SU-DHL-6 (cell line): ENCODE results near the gene RAPGEF3.

Experiments used
- EZH2phosphoT487 ChIP-seq: fragments of 200-600 bp; sonication (generic), shearing (Covaris generic); conservative IDR thresholded peaks from 2 replicates; pipeline ENCODE4 v1.6.1; 2018; ENCODE audit warnings: mild to moderate bottlenecking, antibody characterized with exemption, low read length, moderate library complexity, mixed read lengths
- TF ChIP-seq, protein P1 (sequence below): fragments of 200-600 bp; sonication (generic); IDR thresholded peaks from one replicate; pipeline ENCODE4 v1.5.1; 2017; ENCODE audit warnings: antibody characterized with exemption, mild to moderate bottlenecking, low read length, moderate library complexity; ENCODE audit not compliant: insufficient read depth, poor library complexity, severe bottlenecking

DNA sequence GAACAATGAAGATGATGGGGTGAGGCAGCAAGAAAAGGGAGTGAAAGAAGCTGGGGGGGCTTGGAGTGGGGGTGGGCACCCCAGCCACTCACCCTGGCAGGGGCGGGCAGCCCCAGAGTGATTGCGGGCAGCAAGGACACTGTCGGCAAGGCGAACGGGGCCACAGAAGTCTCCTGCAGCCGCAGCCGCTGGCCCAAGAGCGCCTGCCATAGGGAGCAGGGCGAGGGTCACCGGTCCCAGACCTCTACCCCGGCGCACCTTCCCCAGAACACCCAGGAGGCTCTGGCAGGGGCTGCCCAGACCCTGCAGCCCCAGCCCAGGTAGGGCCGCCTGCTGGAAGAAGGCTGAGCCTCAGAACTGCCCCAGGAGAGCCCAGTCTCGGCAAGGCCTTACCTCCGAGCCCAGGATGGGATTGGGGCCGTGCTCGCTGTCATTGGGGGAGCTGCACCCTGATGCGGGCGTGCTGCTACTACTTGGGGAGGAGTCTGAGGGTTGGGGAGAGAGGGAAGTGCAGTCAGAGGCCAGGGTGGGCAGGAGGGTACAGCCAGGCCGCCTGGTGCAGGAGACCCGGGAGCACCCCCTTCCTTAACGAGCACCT is 37.2 kb upstream of the RAPGEF3 start:
- TF ChIP-seq, protein P1, sequence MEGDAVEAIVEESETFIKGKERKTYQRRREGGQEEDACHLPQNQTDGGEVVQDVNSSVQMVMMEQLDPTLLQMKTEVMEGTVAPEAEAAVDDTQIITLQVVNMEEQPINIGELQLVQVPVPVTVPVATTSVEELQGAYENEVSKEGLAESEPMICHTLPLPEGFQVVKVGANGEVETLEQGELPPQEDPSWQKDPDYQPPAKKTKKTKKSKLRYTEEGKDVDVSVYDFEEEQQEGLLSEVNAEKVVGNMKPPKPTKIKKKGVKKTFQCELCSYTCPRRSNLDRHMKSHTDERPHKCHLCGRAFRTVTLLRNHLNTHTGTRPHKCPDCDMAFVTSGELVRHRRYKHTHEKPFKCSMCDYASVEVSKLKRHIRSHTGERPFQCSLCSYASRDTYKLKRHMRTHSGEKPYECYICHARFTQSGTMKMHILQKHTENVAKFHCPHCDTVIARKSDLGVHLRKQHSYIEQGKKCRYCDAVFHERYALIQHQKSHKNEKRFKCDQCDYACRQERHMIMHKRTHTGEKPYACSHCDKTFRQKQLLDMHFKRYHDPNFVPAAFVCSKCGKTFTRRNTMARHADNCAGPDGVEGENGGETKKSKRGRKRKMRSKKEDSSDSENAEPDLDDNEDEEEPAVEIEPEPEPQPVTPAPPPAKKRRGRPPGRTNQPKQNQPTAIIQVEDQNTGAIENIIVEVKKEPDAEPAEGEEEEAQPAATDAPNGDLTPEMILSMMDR, result no peak
- TF ChIP-seq EZH2phosphoT487, result no peak
